HG02798 (cell line): ENCODE results near the gene ARHGAP22.
A peak's percentile ranks its signal among the peaks of the same experiment; 100 is the strongest.

Experiments
- ATAC-seq: cut with Tn5 transposase; IDR thresholded peaks from one replicate; pipeline ENCODE4 v1.9.1; 2021; ENCODE audit warnings: mild to moderate bottlenecking; ENCODE audit not compliant: unreplicated experiment, poor library complexity

The ARHGAP22 gene

GRCh38 chr10:48518986-48519385 lies 85.9 kb downstream of the ARHGAP22 start:
- ATAC-seq = no peak

GRCh38 chr10:48517911-48518811 lies 86.7 kb downstream of the ARHGAP22 start:
- ATAC-seq = no peak

GRCh38 chr10:48517482-48517881 lies 87.4 kb downstream of the ARHGAP22 start:
- no peak for ATAC-seq

- ATAC-seq = no peak
Measured at GRCh38 chr10:48516911-48517310, 88.0 kb downstream of the ARHGAP22 start.

- no peak for ATAC-seq
Measured at GRCh38 chr10:48514916-48515315, 90.0 kb downstream of the ARHGAP22 start.

GRCh38 chr10:48514255-48514654 lies 90.6 kb downstream of the ARHGAP22 start:
- ATAC-seq = no peak

- no peak for ATAC-seq
Measured at GRCh38 chr10:48512861-48513260, 92.0 kb downstream of the ARHGAP22 start.

- no peak for ATAC-seq
Measured at GRCh38 chr10:48511875-48512231, 93.0 kb downstream of the ARHGAP22 start.

GRCh38 chr10:48511066-48511874 lies 93.6 kb downstream of the ARHGAP22 start:
- no peak for ATAC-seq

GRCh38 chr10:48509974-48510692 lies 94.7 kb downstream of the ARHGAP22 start:
- ATAC-seq = no peak

GRCh38 chr10:48508791-48509772 lies 95.8 kb downstream of the ARHGAP22 start:
- ATAC-seq = no peak

- no peak for ATAC-seq
Measured at GRCh38 chr10:48507933-48508790, 96.7 kb downstream of the ARHGAP22 start.

GRCh38 chr10:48507494-48507893 lies 97.4 kb downstream of the ARHGAP22 start:
- ATAC-seq = no peak

GRCh38 chr10:48506147-48506917 lies 98.5 kb downstream of the ARHGAP22 start:
- ATAC-seq = peak; percentile 45

- no peak for ATAC-seq
Measured at GRCh38 chr10:48505394-48506112, 99.3 kb downstream of the ARHGAP22 start.

GRCh38 chr10:48504141-48504885 lies 100.6 kb downstream of the ARHGAP22 start:
- ATAC-seq = no peak
